Activated T-cell treated with anti-CD3 and anti-CD28 coated beads, Interleukin-2, amount 50 U/mL, for 72 hours (primary cell): ENCODE measurements around the gene ALB. TPM values are rescaled to one million over a fixed set of nuclear protein-coding genes. Genes with fewer than 3 reads are reported as not detected.

Source experiments
- ATAC-seq, 2 donors: fragments of 150-1000 bp; cut with Tn5 transposase; replicated peaks in 1 of 2; 2 replicates each; pipeline ENCODE4 v1.10.0; 2021; ENCODE audit warnings: moderate library complexity in 2 of 2, mild to moderate bottlenecking in 1 of 2
- DNase-seq, 2 donors: peaks; one replicate each; pipeline ENCODE4 v3.0.0; 2021 to 2022; ENCODE audit warnings: mixed read lengths in 1 of 2
- H3K27ac Mint-ChIP-seq: one replicate; pipeline ENCODE4 v1.8.0; 2022; ENCODE audit warnings: mild to moderate bottlenecking, moderate library complexity, mixed read lengths
- H3K27me3 Mint-ChIP-seq: one replicate; pipeline ENCODE4 v1.8.0; 2022; ENCODE audit warnings: low read depth, mixed read lengths
- H3K36me3 Mint-ChIP-seq, 2 donors: one replicate each; pipeline ENCODE4 v1.8.0; 2022; ENCODE audit warnings: mixed read lengths in 2 of 2, mild to moderate bottlenecking in 1 of 2; ENCODE audit not compliant: insufficient read depth in 2 of 2
- H3K4me1 Mint-ChIP-seq: one replicate; pipeline ENCODE4 v1.8.0; 2022; ENCODE audit warnings: low read depth, mixed read lengths
- H3K4me3 Mint-ChIP-seq, 2 donors: one replicate each; pipeline ENCODE4 v1.8.0; 2022; ENCODE audit warnings: mild to moderate bottlenecking in 2 of 2, mixed read lengths in 2 of 2, moderate library complexity in 2 of 2
- H3K9me3 Mint-ChIP-seq, 2 donors: one replicate each; pipeline ENCODE4 v1.8.0; 2022; ENCODE audit warnings: mixed read lengths in 2 of 2
- total RNA-seq, 2 donors: library from RNA; stranded (reverse); gene quantifications; one replicate each; pipeline ENCODE4 v1.2.3, GENCODE V29; 2022

Gene ALB
- total RNA-seq, 2 donors from 2014 or later: 0.42 TPM; not detected in 1

- no peaks in the 10 kb centered on the region for H3K4me1 Mint-ChIP-seq
- ATAC-seq (no peak), DNase-seq (no peak)
- H3K27ac Mint-ChIP-seq: no peak overlapping the region
- H3K36me3 Mint-ChIP-seq: no peaks in the 10 kb centered on the region
- H3K9me3 Mint-ChIP-seq: peaks cover 2% of the 10 kb centered on the region in 2 donors
- H3K27me3 Mint-ChIP-seq: peaks cover 4% of the 10 kb centered on the region
- no peak overlapping the region for H3K4me3 Mint-ChIP-seq
Observed at GRCh38 chr4:73392936-73393335, 11.2 kb upstream of the ALB start.

- DNase-seq (no peak), ATAC-seq (no peak)
- no peaks in the 10 kb centered on the region for H3K9me3 Mint-ChIP-seq
- no peak overlapping the region for H3K27ac Mint-ChIP-seq
- no peak overlapping the region for H3K4me3 Mint-ChIP-seq
- peaks cover 11% of the 10 kb centered on the region for H3K27me3 Mint-ChIP-seq
- H3K4me1 Mint-ChIP-seq: no peaks in the 10 kb centered on the region
- H3K36me3 Mint-ChIP-seq: no peaks in the 10 kb centered on the region
Observed at GRCh38 chr4:73396304-73396703, 7.8 kb upstream of the ALB start.

- Mint-ChIP-seq H3K4me3 (no peak overlapping the region), H3K27me3 (peaks cover 11% of the 10 kb centered on the region), H3K4me1 (no peaks in the 10 kb centered on the region), H3K27ac (no peak overlapping the region), H3K36me3 (no peaks in the 10 kb centered on the region), H3K9me3 (no peaks in the 10 kb centered on the region)
- no peak for ATAC-seq
- DNase-seq: no peak
Observed at GRCh38 chr4:73396993-73397972, 6.8 kb upstream of the ALB start.

GRCh38 chr4:73401412-73401811 is 2.7 kb upstream of the ALB start:
- ATAC-seq (no peak), DNase-seq (no peak)
- Mint-ChIP-seq H3K4me1 (no peaks in the 10 kb centered on the region), H3K9me3 (no peaks in the 10 kb centered on the region), H3K27ac (no peak overlapping the region), H3K27me3 (peaks cover 11% of the 10 kb centered on the region), H3K4me3 (no peak overlapping the region), H3K36me3 (no peaks in the 10 kb centered on the region)

- H3K27me3 Mint-ChIP-seq: no peaks in the 10 kb centered on the region
- no peak for ATAC-seq
- no peaks in the 10 kb centered on the region for H3K36me3 Mint-ChIP-seq
Observed at GRCh38 chr4:73404457-73404856, 370 bp downstream of the ALB start.

GRCh38 chr4:73405138-73405537 is 1.1 kb downstream of the ALB start:
- no peaks in the 10 kb centered on the region for H3K4me1 Mint-ChIP-seq
- H3K4me3 Mint-ChIP-seq: no peak overlapping the region
- no peaks in the 10 kb centered on the region for H3K9me3 Mint-ChIP-seq
- H3K27ac Mint-ChIP-seq: no peak overlapping the region
- H3K27me3 Mint-ChIP-seq: no peaks in the 10 kb centered on the region
- H3K36me3 Mint-ChIP-seq: no peaks in the 10 kb centered on the region
- no peak for DNase-seq
- ATAC-seq: no peak

More at GRCh38 chr4:73404457-73404856, 370 bp downstream of the ALB start:
- Mint-ChIP-seq H3K9me3 (no peaks in the 10 kb centered on the region), H3K4me1 (no peaks in the 10 kb centered on the region), H3K27ac (no peak overlapping the region), H3K4me3 (no peak overlapping the region)
- no peak for DNase-seq

GRCh38 chr4:73406548-73406875 is 2.4 kb downstream of the ALB start:
- H3K36me3 Mint-ChIP-seq: no peaks in the 10 kb centered on the region
- no peaks in the 10 kb centered on the region for H3K4me1 Mint-ChIP-seq
- ATAC-seq (no peak), DNase-seq (no peak)
- H3K4me3 Mint-ChIP-seq: no peak overlapping the region
- no peaks in the 10 kb centered on the region for H3K9me3 Mint-ChIP-seq
- H3K27ac Mint-ChIP-seq: no peak overlapping the region
- H3K27me3 Mint-ChIP-seq: no peaks in the 10 kb centered on the region

GRCh38 chr4:73407227-73407673 is 3.2 kb downstream of the ALB start:
- DNase-seq (no peak), ATAC-seq (no peak)
- Mint-ChIP-seq H3K4me3 (no peak overlapping the region), H3K27ac (no peak overlapping the region), H3K9me3 (no peaks in the 10 kb centered on the region), H3K36me3 (no peaks in the 10 kb centered on the region), H3K27me3 (no peaks in the 10 kb centered on the region), H3K4me1 (no peaks in the 10 kb centered on the region)

GRCh38 chr4:73408181-73408867 is 4.2 kb downstream of the ALB start:
- Mint-ChIP-seq H3K4me3 (no peak overlapping the region), H3K36me3 (no peaks in the 10 kb centered on the region), H3K27ac (no peak overlapping the region), H3K27me3 (no peaks in the 10 kb centered on the region), H3K9me3 (no peaks in the 10 kb centered on the region), H3K4me1 (no peaks in the 10 kb centered on the region)
- DNase-seq (no peak), ATAC-seq (no peak)

- Mint-ChIP-seq H3K27ac (no peak overlapping the region), H3K36me3 (no peaks in the 10 kb centered on the region), H3K27me3 (no peaks in the 10 kb centered on the region), H3K9me3 (no peaks in the 10 kb centered on the region), H3K4me1 (no peaks in the 10 kb centered on the region), H3K4me3 (no peak overlapping the region)
- DNase-seq (no peak), ATAC-seq (no peak)
Observed at GRCh38 chr4:73409012-73409862, 5.2 kb downstream of the ALB start.

GRCh38 chr4:73409978-73410548 is 6.0 kb downstream of the ALB start:
- no peak overlapping the region for H3K27ac Mint-ChIP-seq
- ATAC-seq: no peak
- no peaks in the 10 kb centered on the region for H3K9me3 Mint-ChIP-seq

GRCh38 chr4:73410916-73411730 is 7.0 kb downstream of the ALB start:
- H3K27me3 Mint-ChIP-seq: no peaks in the 10 kb centered on the region
- DNase-seq (no peak), ATAC-seq (no peak)
- no peak overlapping the region for H3K27ac Mint-ChIP-seq
- H3K9me3 Mint-ChIP-seq: no peaks in the 10 kb centered on the region
- no peaks in the 10 kb centered on the region for H3K36me3 Mint-ChIP-seq
- no peak overlapping the region for H3K4me3 Mint-ChIP-seq
- no peaks in the 10 kb centered on the region for H3K4me1 Mint-ChIP-seq

More at GRCh38 chr4:73409978-73410548, 6.0 kb downstream of the ALB start:
- DNase-seq: no peak
- no peaks in the 10 kb centered on the region for H3K27me3 Mint-ChIP-seq
- no peaks in the 10 kb centered on the region for H3K36me3 Mint-ChIP-seq
- no peak overlapping the region for H3K4me3 Mint-ChIP-seq
- H3K4me1 Mint-ChIP-seq: no peaks in the 10 kb centered on the region
